MCF 10A (cell line): ENCODE data around the gene RHOT2. TPM values are rescaled to one million over a fixed set of nuclear protein-coding genes. Genes with fewer than 3 reads are reported as not detected.

Source experiments
- BruUV-seq: library from RNA; stranded (reverse); fragments of 400-500 nt; replicated peaks from 2 replicates; lab custom pipeline; 2021; lab: Mats Ljungman, UMichigan
- CTCF ChIA-PET: fragments of 300-600 bp; sonication (Branson Sonifier 250); formaldehyde crosslinking; extraction: SDS; loops from one replicate; lab custom pipeline; 2021; ENCODE audit warnings: antibody characterized with exemption, inconsistent platforms; lab: Yijun Ruan, JAX
- POLR2A ChIA-PET: fragments of 300-600, 350-650 bp; sonication (Branson Sonifier 250); formaldehyde crosslinking; extraction: SDS; loops from one replicate; lab custom pipeline; 2020; ENCODE audit warnings: antibody characterized with exemption, inconsistent platforms; lab: Yijun Ruan, JAX
- DNase-seq: peaks from one replicate; pipeline ENCODE4 v3.0.0-alpha.2; 2018; ENCODE audit not compliant: unreplicated experiment
- H3K27ac Mint-ChIP-seq: one replicate; pipeline ENCODE4 v1.8.0; 2022; ENCODE audit warnings: mild to moderate bottlenecking, low read depth, mixed read lengths; ENCODE audit not compliant: unreplicated experiment
- H3K27me3 Mint-ChIP-seq: one replicate; pipeline ENCODE4 v1.8.0; 2022; ENCODE audit warnings: mixed read lengths; ENCODE audit not compliant: insufficient read depth, unreplicated experiment
- H3K36me3 Mint-ChIP-seq: one replicate; pipeline ENCODE4 v1.8.0; 2022; ENCODE audit warnings: mild to moderate bottlenecking, moderate library complexity, mixed read lengths; ENCODE audit not compliant: insufficient read depth, unreplicated experiment
- H3K4me1 Mint-ChIP-seq: one replicate; pipeline ENCODE4 v1.8.0; 2022; ENCODE audit warnings: mixed read lengths; ENCODE audit not compliant: insufficient read depth, unreplicated experiment
- H3K4me3 Mint-ChIP-seq: one replicate; pipeline ENCODE4 v1.8.0; 2022; ENCODE audit warnings: mild to moderate bottlenecking, moderate library complexity, mixed read lengths; ENCODE audit not compliant: unreplicated experiment
- H3K9me3 Mint-ChIP-seq: one replicate; pipeline ENCODE4 v1.8.0; 2022; ENCODE audit warnings: mixed read lengths; ENCODE audit not compliant: unreplicated experiment
- intact Hi-C: fragments of 100-400 bp; cut with micrococcal nuclease; formaldehyde crosslinking; loops from 2 replicates; pipeline ENCODE4 v1.14.1; 2022
- total RNA-seq: library from RNA; stranded (reverse); gene quantifications from 2 replicates; pipeline ENCODE4 v1.2.3, GENCODE V29; 2022
- TF ChIP-seq, protein P1 (sequence below): fragments of 200-600 bp; IDR thresholded peaks from one replicate; pipeline ENCODE4 v1.8.0; 2022; ENCODE audit warnings: antibody characterized with exemption, mild to moderate bottlenecking; ENCODE audit not compliant: unreplicated experiment

The RHOT2 gene
- total RNA-seq, 1 experiment from 2014 or later = 118 TPM

DNA sequence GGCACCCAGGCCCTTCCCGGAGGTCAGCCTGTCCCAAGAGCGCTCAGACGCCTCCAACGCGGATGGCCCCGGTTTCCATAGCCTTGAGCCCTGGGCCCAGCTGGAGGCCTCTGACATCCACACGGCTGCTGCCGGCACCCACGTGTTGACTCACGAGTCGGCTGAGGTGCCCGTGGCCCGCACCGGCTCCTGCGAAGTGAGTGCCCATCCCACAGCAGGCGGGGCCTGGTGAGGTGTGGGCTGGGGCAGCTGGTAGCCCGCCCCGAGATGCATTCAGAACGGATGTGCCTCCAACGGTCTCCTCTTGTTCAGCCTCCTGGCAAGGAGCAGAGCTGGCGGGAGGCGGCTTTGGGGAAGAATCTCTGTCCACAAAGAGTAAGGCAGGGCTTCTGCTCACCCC is 16.1 kb upstream of the RHOT2 start:
- Mint-ChIP-seq H3K9me3 (no peaks in the 10 kb centered on the region), H3K4me1 (peaks cover 5% of the 10 kb centered on the region), H3K27ac (no peak overlapping the region), H3K27me3 (no peaks in the 10 kb centered on the region), H3K4me3 (no peak overlapping the region), H3K36me3 (peaks cover 26% of the 10 kb centered on the region)
- BruUV-seq = no TSS peak
- POLR2A ChIA-PET = no interaction called here
- CTCF ChIA-PET = interaction anchor here (0.7 to 1.2 kb wide), 2 partner anchors 9 to 16 kb away, joined by 3 read pairs; no protein-coding TSS in a partner anchor
- intact Hi-C loops = no loop called here
- DNase-seq = no peak
- TF ChIP-seq, protein P1, sequence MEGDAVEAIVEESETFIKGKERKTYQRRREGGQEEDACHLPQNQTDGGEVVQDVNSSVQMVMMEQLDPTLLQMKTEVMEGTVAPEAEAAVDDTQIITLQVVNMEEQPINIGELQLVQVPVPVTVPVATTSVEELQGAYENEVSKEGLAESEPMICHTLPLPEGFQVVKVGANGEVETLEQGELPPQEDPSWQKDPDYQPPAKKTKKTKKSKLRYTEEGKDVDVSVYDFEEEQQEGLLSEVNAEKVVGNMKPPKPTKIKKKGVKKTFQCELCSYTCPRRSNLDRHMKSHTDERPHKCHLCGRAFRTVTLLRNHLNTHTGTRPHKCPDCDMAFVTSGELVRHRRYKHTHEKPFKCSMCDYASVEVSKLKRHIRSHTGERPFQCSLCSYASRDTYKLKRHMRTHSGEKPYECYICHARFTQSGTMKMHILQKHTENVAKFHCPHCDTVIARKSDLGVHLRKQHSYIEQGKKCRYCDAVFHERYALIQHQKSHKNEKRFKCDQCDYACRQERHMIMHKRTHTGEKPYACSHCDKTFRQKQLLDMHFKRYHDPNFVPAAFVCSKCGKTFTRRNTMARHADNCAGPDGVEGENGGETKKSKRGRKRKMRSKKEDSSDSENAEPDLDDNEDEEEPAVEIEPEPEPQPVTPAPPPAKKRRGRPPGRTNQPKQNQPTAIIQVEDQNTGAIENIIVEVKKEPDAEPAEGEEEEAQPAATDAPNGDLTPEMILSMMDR = no peak

DNA sequence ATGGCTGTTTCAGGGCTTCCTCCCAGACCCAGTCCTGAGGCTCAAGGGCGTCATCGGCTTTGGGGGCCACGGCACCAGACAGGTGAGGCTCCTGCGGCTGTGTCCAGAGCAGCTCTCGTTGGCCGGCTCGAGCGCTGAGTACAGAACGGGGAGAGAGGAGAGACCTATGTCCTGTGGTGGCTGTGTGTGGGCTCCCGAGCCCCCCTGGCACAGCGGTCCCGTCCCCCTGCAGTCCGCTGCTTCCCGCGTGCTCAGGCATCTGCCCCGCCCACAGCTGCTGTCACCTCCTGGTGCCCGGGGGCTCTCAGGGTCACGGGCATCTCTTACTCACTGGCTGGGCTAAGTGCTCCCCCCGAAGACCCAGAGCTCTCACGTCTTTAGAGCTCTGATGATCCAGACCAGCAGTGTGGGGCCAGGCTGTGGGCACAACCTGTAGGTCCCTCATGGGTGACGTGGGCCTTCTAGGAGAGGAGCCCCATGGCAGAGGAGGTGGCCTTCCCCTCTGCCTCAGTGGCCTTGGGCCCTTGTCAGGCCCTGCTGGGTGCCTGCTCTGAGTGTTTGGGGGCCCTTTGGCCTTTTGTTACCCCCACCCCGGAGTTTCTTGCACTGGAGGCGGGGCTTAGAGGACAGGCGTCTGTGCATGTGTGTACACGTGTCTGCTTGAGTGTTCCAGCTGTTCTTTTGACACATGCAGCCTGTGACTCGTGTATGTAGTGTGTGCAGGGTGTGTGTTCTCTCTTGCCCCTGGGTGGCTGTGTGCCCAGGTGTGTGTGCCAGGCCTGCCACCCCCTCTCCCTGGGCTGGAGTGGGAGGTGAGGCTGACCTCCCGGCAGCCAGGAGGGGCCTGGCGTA is 15.3 kb upstream of the RHOT2 start:
- peaks cover 27% of the 10 kb centered on the region for H3K36me3 Mint-ChIP-seq
- CTCF ChIA-PET = interaction anchor here (0.7 to 1.2 kb wide), 4 partner anchors 10 to 31 kb away, joined by 3 read pairs; no protein-coding TSS in a partner anchor

DNA sequence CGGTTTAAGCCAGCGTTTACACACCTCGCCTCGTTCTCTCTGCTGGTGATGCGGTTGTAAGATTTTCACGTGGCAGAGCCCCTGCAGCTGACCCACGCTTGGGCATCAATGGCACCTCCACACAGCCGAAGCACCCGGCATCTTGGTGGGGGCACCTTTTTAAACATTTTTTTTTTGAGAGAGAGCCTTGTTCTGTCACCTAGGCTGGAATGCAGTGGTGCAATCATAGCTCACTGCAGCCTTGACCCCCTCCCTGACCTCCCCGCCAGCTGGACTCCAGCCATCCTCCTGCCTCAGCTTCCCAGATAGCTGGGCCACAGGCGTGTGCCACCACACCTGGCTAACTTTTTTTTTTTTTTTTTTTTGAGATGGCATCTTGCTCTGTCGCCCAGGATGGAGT is 13.9 kb upstream of the RHOT2 start:
- BruUV-seq = no TSS peak
- Mint-ChIP-seq H3K27me3 (no peaks in the 10 kb centered on the region), H3K4me3 (no peak overlapping the region), H3K9me3 (no peaks in the 10 kb centered on the region), H3K4me1 (peaks cover 5% of the 10 kb centered on the region), H3K27ac (no peak overlapping the region), H3K36me3 (peaks cover 20% of the 10 kb centered on the region)
- TF ChIP-seq, protein P1 = no peak
- intact Hi-C loops = no loop called here
- ChIA-PET POLR2A (interaction anchor here (0.6 to 0.9 kb wide), 2 partner anchors 8 to 125 kb away, joined by 3 to 4 read pairs; no protein-coding TSS in a partner anchor), CTCF (no interaction called here)
- no peak for DNase-seq

More for the DNA sequence above, 15.3 kb upstream of the RHOT2 start:
- Mint-ChIP-seq H3K27ac (no peak overlapping the region), H3K27me3 (no peaks in the 10 kb centered on the region), H3K4me3 (no peak overlapping the region), H3K9me3 (no peaks in the 10 kb centered on the region), H3K4me1 (peaks cover 5% of the 10 kb centered on the region)
- DNase-seq = no peak
- no TSS peak for BruUV-seq
- TF ChIP-seq, protein P1 = no peak
- intact Hi-C loops = no loop called here
- POLR2A ChIA-PET = no interaction called here

DNA sequence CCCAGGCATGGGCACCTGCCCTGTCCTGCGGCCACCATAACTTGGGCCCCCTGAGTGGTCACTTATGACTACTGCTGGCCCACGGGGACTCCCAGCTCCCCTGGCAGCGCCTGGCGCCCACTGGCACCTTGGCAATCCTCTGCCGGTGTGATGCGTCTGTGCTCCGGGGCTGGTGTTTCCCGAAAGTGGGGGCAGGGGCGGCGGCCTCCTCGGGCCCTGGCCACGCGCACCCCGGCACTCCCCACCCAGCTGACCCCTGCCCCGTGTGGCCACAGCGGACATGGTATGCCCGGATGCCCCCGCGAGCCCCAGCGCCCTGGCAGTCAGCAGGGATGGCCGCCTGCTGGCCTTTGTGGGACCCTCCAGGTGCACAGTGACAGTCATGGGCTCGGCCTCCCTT is 10.4 kb upstream of the RHOT2 start:
- H3K27ac Mint-ChIP-seq = no peak overlapping the region
- no peaks in the 10 kb centered on the region for H3K9me3 Mint-ChIP-seq
- no peaks in the 10 kb centered on the region for H3K27me3 Mint-ChIP-seq
- TF ChIP-seq, protein P1 = no peak
- no peaks in the 10 kb centered on the region for H3K4me1 Mint-ChIP-seq
- ChIA-PET POLR2A (interaction anchor here (0.5 to 1.2 kb wide), 2 partner anchors 49 to 1174 kb away, joined by 4 read pairs; no protein-coding TSS in a partner anchor), CTCF (no interaction called here)
- intact Hi-C loops = no loop called here
- no peak overlapping the region for H3K4me3 Mint-ChIP-seq
- DNase-seq = no peak
- peaks cover 20% of the 10 kb centered on the region for H3K36me3 Mint-ChIP-seq
- BruUV-seq = no TSS peak
